Neural progenitor cell (in vitro differentiated cells): Measurements from ENCODE around the gene C1QTNF2.

Source experiments
- EZH2 ChIP-seq: fragments of 200-600 bp; sonication (generic); IDR thresholded peaks from 2 replicates; pipeline ENCODE4 v1.6.1; 2017; ENCODE audit warnings: antibody characterized with exemption, mild to moderate bottlenecking, moderate library complexity
- EZH2phosphoT487 ChIP-seq: fragments of 200-600 bp; sonication (generic); IDR thresholded peaks from 2 replicates; pipeline ENCODE4 v1.6.1; 2017; ENCODE audit warnings: antibody characterized with exemption
- TF ChIP-seq, protein P1 (sequence below): fragments of 200-600 bp; sonication (generic); IDR thresholded peaks from 2 replicates; pipeline ENCODE4 v1.5.1; 2017; ENCODE audit warnings: antibody characterized with exemption, mild to moderate bottlenecking

- TF ChIP-seq, protein P1, sequence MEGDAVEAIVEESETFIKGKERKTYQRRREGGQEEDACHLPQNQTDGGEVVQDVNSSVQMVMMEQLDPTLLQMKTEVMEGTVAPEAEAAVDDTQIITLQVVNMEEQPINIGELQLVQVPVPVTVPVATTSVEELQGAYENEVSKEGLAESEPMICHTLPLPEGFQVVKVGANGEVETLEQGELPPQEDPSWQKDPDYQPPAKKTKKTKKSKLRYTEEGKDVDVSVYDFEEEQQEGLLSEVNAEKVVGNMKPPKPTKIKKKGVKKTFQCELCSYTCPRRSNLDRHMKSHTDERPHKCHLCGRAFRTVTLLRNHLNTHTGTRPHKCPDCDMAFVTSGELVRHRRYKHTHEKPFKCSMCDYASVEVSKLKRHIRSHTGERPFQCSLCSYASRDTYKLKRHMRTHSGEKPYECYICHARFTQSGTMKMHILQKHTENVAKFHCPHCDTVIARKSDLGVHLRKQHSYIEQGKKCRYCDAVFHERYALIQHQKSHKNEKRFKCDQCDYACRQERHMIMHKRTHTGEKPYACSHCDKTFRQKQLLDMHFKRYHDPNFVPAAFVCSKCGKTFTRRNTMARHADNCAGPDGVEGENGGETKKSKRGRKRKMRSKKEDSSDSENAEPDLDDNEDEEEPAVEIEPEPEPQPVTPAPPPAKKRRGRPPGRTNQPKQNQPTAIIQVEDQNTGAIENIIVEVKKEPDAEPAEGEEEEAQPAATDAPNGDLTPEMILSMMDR = peak; percentile 14
- TF ChIP-seq EZH2 (no peak), EZH2phosphoT487 (no peak)
Observed at GRCh38 chr5:160360310-160360709, 10.1 kb downstream of the C1QTNF2 start.
